HepG2 (cell line): Measurements from ENCODE around the gene LAMA5. TPM values are rescaled to one million over a fixed set of nuclear protein-coding genes. Genes with fewer than 3 reads are reported as not detected.

Experiments
- ATF7 ChIP-seq, 2 experiments: fragments of 450-650 bp in 1 of 2; sonication (generic) in 1 of 2; formaldehyde crosslinking in 1 of 2; IDR thresholded peaks; 2 replicates each; pipeline versions ENCODE4 v1.4.0 to v1.6.1; 2016 to 2020; ENCODE audit warnings: antibody characterized with exemption in 1 of 2, mild to moderate bottlenecking in 1 of 2, missing genetic modification reagents in 1 of 2
- IKZF1 ChIP-seq: fragments of 450-650 bp; IDR thresholded peaks from 2 replicates; pipeline ENCODE4 v1.7.1; 2016
- KIAA2018 ChIP-seq: sonication (generic); formaldehyde crosslinking; IDR thresholded peaks from 2 replicates; pipeline ENCODE4 v1.5.0; 2020; ENCODE audit warnings: mild to moderate bottlenecking, missing genetic modification reagents, borderline replicate concordance
- MYNN ChIP-seq: sonication (generic); formaldehyde crosslinking; IDR thresholded peaks from 2 replicates; pipeline ENCODE4 v1.4.0; 2020; ENCODE audit warnings: mild to moderate bottlenecking, low read depth, missing genetic modification reagents
- NFIB ChIP-seq: sonication (generic); formaldehyde crosslinking; IDR thresholded peaks from 2 replicates; pipeline ENCODE4 v1.9.0; 2021; ENCODE audit warnings: missing genetic modification reagents, mild to moderate bottlenecking, borderline replicate concordance
- PCBP2 ChIP-seq: fragments of 200-400 bp; formaldehyde crosslinking; optimal IDR thresholded peaks from 2 replicates; pipeline ENCODE3; 2018; ENCODE audit warnings: low read length, low read depth; ENCODE audit not compliant: poor library complexity, severe bottlenecking
- PRDM10 ChIP-seq: sonication (generic); formaldehyde crosslinking; IDR thresholded peaks from 2 replicates; pipeline ENCODE4 v1.4.0; 2020; ENCODE audit warnings: low read depth, missing genetic modification reagents
- PTBP1 ChIP-seq: fragments of 200-400 bp; formaldehyde crosslinking; IDR thresholded peaks from 2 replicates; pipeline ENCODE4 v1.6.1; 2018; ENCODE audit warnings: low read length, low read depth; ENCODE audit not compliant: poor library complexity, severe bottlenecking
- RAD51 ChIP-seq: fragments of 450-650 bp; IDR thresholded peaks from 2 replicates; pipeline ENCODE4 v1.6.1; 2016; ENCODE audit warnings: borderline replicate concordance
- SP4 ChIP-seq: sonication (generic); formaldehyde crosslinking; IDR thresholded peaks from 2 replicates; pipeline ENCODE4 v1.8.1; 2023; ENCODE audit warnings: mild to moderate bottlenecking, missing genetic modification reagents
- ZBTB49 ChIP-seq: sonication (generic); formaldehyde crosslinking; IDR thresholded peaks from 2 replicates; pipeline ENCODE4 v1.4.0; 2020; ENCODE audit warnings: missing genetic modification reagents, borderline replicate concordance
- ZMAT5 ChIP-seq: sonication (generic); formaldehyde crosslinking; IDR thresholded peaks from 2 replicates; pipeline ENCODE4 v1.5.0; 2020; ENCODE audit warnings: mild to moderate bottlenecking, low read depth, missing genetic modification reagents, borderline replicate concordance
- ZNF367 ChIP-seq: sonication (generic); formaldehyde crosslinking; IDR thresholded peaks from 2 replicates; pipeline ENCODE4 v1.4.0; 2020; ENCODE audit warnings: missing genetic modification reagents, borderline replicate concordance
- ZNF546 ChIP-seq: sonication (generic); formaldehyde crosslinking; conservative IDR thresholded peaks from 2 replicates; pipeline ENCODE4 v1.8.1; 2023; ENCODE audit warnings: mild to moderate bottlenecking, missing genetic modification reagents
- polyA plus RNA-seq, 8 experiments: library from polyadenylated mRNA; depleted of rRNA in 3 of 8; stranded (reverse) in 7 of 8; unstranded in 1 of 8; fragments of >200 nt; fragmentation: Illumina TruSeq in 4 of 8; extraction: Trizol in 4 of 8; gene quantifications; 2 replicates each; pipeline versions ENCODE4 v1.2.1 to v1.2.3, GENCODE V29; 2011 to 2016; ENCODE audit warnings: low read depth in 4 of 8, missing spikeins in 1 of 8, mixed read lengths in 1 of 8; ENCODE audit not compliant: insufficient read depth in 1 of 8
- total RNA-seq, 5 experiments: library from RNA; depleted of rRNA; stranded (reverse); fragments of >200 nt; fragmentation: Illumina TruSeq; extraction: Trizol; gene quantifications; 2 replicates each; pipeline ENCODE4 v1.2.3, GENCODE V29; 2016; ENCODE audit warnings: low read depth in 1 of 5

Gene LAMA5
- total and polyA plus RNA-seq, 2 of the 13 experiments (the other 11 are each of a cell fraction or from before 2014, with no cell fraction given), result 21.0 to 44.7 TPM

- TF ChIP-seq KIAA2018 (CRISPR knock-in tag), result no peak
- no peak for TF ChIP-seq PCBP2
- no peak for TF ChIP-seq MYNN
- no peak for TF ChIP-seq IKZF1
- no peak for TF ChIP-seq RAD51
- TF ChIP-seq PTBP1, result peak; percentile 65
- no peak for TF ChIP-seq ZBTB49 (CRISPR knock-in tag)
- peak; percentile 70 for TF ChIP-seq SP4 (CRISPR knock-in tag)
- TF ChIP-seq ZNF367 (CRISPR knock-in tag), result no peak; the same call in 1 of the 2 replicates
- TF ChIP-seq PRDM10, result no peak
- no peak for TF ChIP-seq ATF7 (IDR thresholded peaks at IDR 0.05)
- TF ChIP-seq ATF7 (CRISPR knock-in tag; IDR thresholded peaks at IDR 0.05), result no peak
- peak; percentile 87 for TF ChIP-seq ZNF546
- no peak for TF ChIP-seq ZMAT5
- no peak for TF ChIP-seq NFIB (CRISPR knock-in tag)
Measured at GRCh38 chr20:62367136-62367632, at the start of gene LAMA5 (continued).
